Sigmoid colon (tissue), 7 donors: Measurements from ENCODE around the gene KCNIP4. TPM values are rescaled to one million over a fixed set of nuclear protein-coding genes. Genes with fewer than 3 reads are reported as not detected.

ENCODE experiments used
- DNase-seq: peaks from one replicate; pipeline ENCODE4 v3.0.0-alpha.2; 2019
- H3K27ac ChIP-seq, 4 donors: fragments of 200-600 bp; sonication (generic); one replicate each; pipeline ENCODE4 v1.5.1; 2016 to 2019; ENCODE audit warnings: mild to moderate bottlenecking in 1 of 4
- H3K27me3 ChIP-seq, 3 donors: fragments of 200-600 bp; sonication (generic); one replicate each; pipeline ENCODE4 v1.5.1; 2019; ENCODE audit warnings: mild to moderate bottlenecking in 1 of 3
- H3K36me3 ChIP-seq, 4 donors: fragments of 200-600 bp; sonication (generic); one replicate each; pipeline ENCODE4 v1.5.1; 2016 to 2019
- H3K4me1 ChIP-seq, 4 donors: fragments of 200-600 bp; sonication (generic); one replicate each; pipeline ENCODE4 v1.5.1; 2017 to 2019
- H3K4me3 ChIP-seq, 4 donors: fragments of 200-600 bp; sonication (generic); one replicate each; pipeline ENCODE4 v1.5.1; 2017 to 2019; ENCODE audit warnings: mild to moderate bottlenecking in 2 of 4, moderate library complexity in 1 of 4
- H3K9me3 ChIP-seq, 4 donors: fragments of 200-600 bp in 3 of 4; sonication (generic) in 3 of 4; one replicate each; pipeline versions ENCODE4 v1.5.1 to v1.6.1; 2013 to 2019
- CTCF ChIP-seq, 4 experiments: fragments of 450-650 bp in 3 of 4; fragments of 200-600 bp in 1 of 4; IDR thresholded peaks; one replicate each; pipeline ENCODE4 v1.5.1; 2016 to 2019; ENCODE audit warnings: antibody characterized with exemption in 4 of 4, mild to moderate bottlenecking in 3 of 4, moderate library complexity in 2 of 4
- EP300 ChIP-seq, 4 donors: sonication (generic); formaldehyde crosslinking; IDR thresholded peaks; one replicate each; pipeline ENCODE4 v1.6.1; 2017; ENCODE audit warnings: antibody characterized with exemption in 4 of 4
- POLR2A ChIP-seq, 2 donors: fragments of 450-650 bp; IDR thresholded peaks; one replicate each; pipeline ENCODE4 v1.6.1; 2016; ENCODE audit warnings: antibody characterized with exemption in 2 of 2, mild to moderate bottlenecking in 2 of 2, moderate library complexity in 2 of 2
- POLR2AphosphoS5 ChIP-seq, 4 donors: sonication (generic); formaldehyde crosslinking; IDR thresholded peaks; one replicate each; pipeline ENCODE4 v1.6.1; 2017; ENCODE audit warnings: antibody characterized with exemption in 4 of 4
- WGBS, 2 donors: extraction: QIAGEN DNeasy Blood & Tissue Kit; methylation state at CpG; one replicate each; pipeline ENCODE4 v1.1.7; 2013; 5-methylcytosine and 5-hydroxymethylcytosine counted together
- intact Hi-C: fragments of 100-400 bp; cut with DNase I; formaldehyde crosslinking; loops from one replicate; pipeline ENCODE4 v1.15.1; 2023
- polyA plus RNA-seq, 3 donors: library from polyadenylated mRNA; stranded (reverse); fragments of 200-250 nt; gene quantifications; one replicate each; pipeline ENCODE4 v1.2.3, GENCODE V29; 2013
- total RNA-seq, 4 donors: library from RNA; depleted of rRNA; stranded (reverse); fragments of >200 nt; gene quantifications; one replicate each; pipeline ENCODE4 v1.1.0, GENCODE V29; 2016
- donor health status: healthy with polysubstance abuse.
- donor health status: Bipolar disorder and iron deficiency.
- donor health status: healthy.

The KCNIP4 gene
- total and polyA plus RNA-seq, 7 donors, result 0.60 to 28.5 (median 14.0) TPM; not detected in 1

GRCh38 chr4:21901281-21901680 is 47.3 kb downstream of the KCNIP4 start:
- no peak for DNase-seq
- peaks cover 0 to 13% (median 2%) of the 10 kb centered on the region in 4 donors for H3K9me3 ChIP-seq
- no peaks in the 10 kb centered on the region for H3K36me3 ChIP-seq
- H3K27me3 ChIP-seq, result no peaks in the 10 kb centered on the region
- 39 to 63% methylated on average over 2 of the region's 2 CpGs for WGBS, 2 donors
- H3K4me1 ChIP-seq, result no peaks in the 10 kb centered on the region
- H3K27ac ChIP-seq, result no peak overlapping the region
- intact Hi-C loops, result no loop called here
- no peak overlapping the region for H3K4me3 ChIP-seq
- TF ChIP-seq EP300 (IDR thresholded peaks at IDR 0.05), result no peak
- TF ChIP-seq POLR2A (IDR thresholded peaks at IDR 0.05), result no peak
- no peak for TF ChIP-seq CTCF (IDR thresholded peaks at IDR 0.05)
- no peak for TF ChIP-seq POLR2AphosphoS5 (IDR thresholded peaks at IDR 0.05)

GRCh38 chr4:21900211-21900610 is 48.4 kb downstream of the KCNIP4 start:
- intact Hi-C loops, result no loop called here
- Histone ChIP-seq H3K9me3 (peaks cover 0 to 13% (median 2%) of the 10 kb centered on the region in 4 donors), H3K27me3 (no peaks in the 10 kb centered on the region), H3K4me1 (no peaks in the 10 kb centered on the region), H3K4me3 (no peak overlapping the region), H3K36me3 (no peaks in the 10 kb centered on the region), H3K27ac (no peak overlapping the region)
- WGBS, 2 donors, result 61 to 76% methylated on average over 2 of the region's 2 CpGs
- DNase-seq, result no peak
- TF ChIP-seq EP300 (IDR thresholded peaks at IDR 0.05) (no peak), POLR2AphosphoS5 (IDR thresholded peaks at IDR 0.05) (no peak), POLR2A (IDR thresholded peaks at IDR 0.05) (no peak), CTCF (IDR thresholded peaks at IDR 0.05) (no peak)

GRCh38 chr4:21898101-21898500 is 50.5 kb downstream of the KCNIP4 start:
- intact Hi-C loops, result no loop called here
- H3K27me3 ChIP-seq, result no peaks in the 10 kb centered on the region
- H3K36me3 ChIP-seq, result no peaks in the 10 kb centered on the region
- H3K4me1 ChIP-seq, result no peaks in the 10 kb centered on the region
- no peak overlapping the region for H3K4me3 ChIP-seq
- TF ChIP-seq CTCF (IDR thresholded peaks at IDR 0.05) (no peak), POLR2AphosphoS5 (IDR thresholded peaks at IDR 0.05) (no peak), POLR2A (IDR thresholded peaks at IDR 0.05) (no peak), EP300 (IDR thresholded peaks at IDR 0.05) (no peak)
- peaks cover 0 to 13% (median 2%) of the 10 kb centered on the region in 4 donors for H3K9me3 ChIP-seq
- no peak for DNase-seq
- WGBS, 2 donors, result 71 to 80% methylated on average over 2 of the region's 2 CpGs
- H3K27ac ChIP-seq, result no peak overlapping the region

GRCh38 chr4:21896767-21897166 is 51.8 kb downstream of the KCNIP4 start:
- no peaks in the 10 kb centered on the region for H3K4me1 ChIP-seq
- WGBS, 2 donors, result 89 to 93% methylated on average over 2 of the region's 2 CpGs

More at GRCh38 chr4:21896767-21897166, 51.8 kb downstream of the KCNIP4 start:
- H3K27me3 ChIP-seq, result no peaks in the 10 kb centered on the region
- peaks cover 0 to 13% (median 2%) of the 10 kb centered on the region in 4 donors for H3K9me3 ChIP-seq
- no peaks in the 10 kb centered on the region for H3K36me3 ChIP-seq
- no peak for DNase-seq
- H3K27ac ChIP-seq, result no peak overlapping the region
- no peak for TF ChIP-seq POLR2A (IDR thresholded peaks at IDR 0.05)
- TF ChIP-seq CTCF (IDR thresholded peaks at IDR 0.05), result no peak
- TF ChIP-seq EP300 (IDR thresholded peaks at IDR 0.05), result no peak
- no peak for TF ChIP-seq POLR2AphosphoS5 (IDR thresholded peaks at IDR 0.05)
- no peak overlapping the region for H3K4me3 ChIP-seq
- intact Hi-C loops, result no loop called here
